Activated gamma-delta T cell (primary cell): ENCODE data around the gene TXNRD1.
"Not testable (repeated sequence)": the region's sequence is repeated elsewhere in the genome, so short reads cannot be mapped to it uniquely, and the experiment has no call there.

Experiments
- DNase-seq: peaks from one replicate; lab custom pipeline; 2025; lab: John Stamatoyannopoulos, UW

Gene TXNRD1

GRCh38 chr12:104237930-104238329, 22.4 kb downstream of the TXNRD1 start:
- no peak for DNase-seq

GRCh38 chr12:104242546-104243206, 27.1 kb downstream of the TXNRD1 start:
- DNase-seq: no peak

- DNase-seq: no peak
These were observed 28.0 kb downstream of the TXNRD1 start for GRCh38 chr12:104243551-104243950.

- DNase-seq: no peak
These were observed 28.4 kb downstream of the TXNRD1 start for GRCh38 chr12:104243971-104244370.

- DNase-seq: no peak
These were observed 32.1 kb downstream of the TXNRD1 start for GRCh38 chr12:104247698-104248097.

- DNase-seq: no peak
These were observed 32.9 kb downstream of the TXNRD1 start for GRCh38 chr12:104248444-104248843.

GRCh38 chr12:104249017-104249416, 33.4 kb downstream of the TXNRD1 start:
- no peak for DNase-seq

- DNase-seq: no peak
These were observed 34.3 kb downstream of the TXNRD1 start for GRCh38 chr12:104249898-104250297.

- DNase-seq: no peak
These were observed 35.0 kb downstream of the TXNRD1 start for GRCh38 chr12:104250366-104251125.

GRCh38 chr12:104257913-104258472, 42.4 kb downstream of the TXNRD1 start:
- no peak for DNase-seq

GRCh38 chr12:104258476-104259067, 43.0 kb downstream of the TXNRD1 start:
- DNase-seq: no peak

- DNase-seq: no peak
These were observed 47.4 kb downstream of the TXNRD1 start for GRCh38 chr12:104263026-104263425.

GRCh38 chr12:104263580-104264358, 48.2 kb downstream of the TXNRD1 start:
- DNase-seq: no peak

GRCh38 chr12:104265436-104265835, 49.9 kb downstream of the TXNRD1 start:
- not testable (repeated sequence) for DNase-seq

- DNase-seq: no peak
These were observed 57.4 kb downstream of the TXNRD1 start for GRCh38 chr12:104272938-104273337.

- DNase-seq: no peak
These were observed 57.9 kb downstream of the TXNRD1 start for GRCh38 chr12:104273503-104273902.

GRCh38 chr12:104274811-104275210, 59.2 kb downstream of the TXNRD1 start:
- DNase-seq: no peak

GRCh38 chr12:104275689-104276088, 60.1 kb downstream of the TXNRD1 start:
- DNase-seq: no peak

GRCh38 chr12:104276273-104277131, 60.9 kb downstream of the TXNRD1 start:
- no peak for DNase-seq

- DNase-seq: no peak
These were observed 63.6 kb downstream of the TXNRD1 start for GRCh38 chr12:104279164-104279563.

GRCh38 chr12:104280111-104280510, 64.5 kb downstream of the TXNRD1 start:
- no peak for DNase-seq
